ENCODE measurements around the gene BTRC.

GRCh38 chr10:101601541-101601940, 247.6 kb downstream of the BTRC start:
- TF ChIP-seq CTCF (IDR thresholded peaks at IDR 0.05) (no peak), POLR2A (IDR thresholded peaks at IDR 0.05) (no peak)

Measured in lower leg skin (tissue), 3 donors.